Ectodermal cell (in vitro differentiated cells): Measurements from ENCODE around the gene ZNF12.
"Not testable (repeated sequence)": the region's sequence is repeated elsewhere in the genome, so short reads cannot be mapped to it uniquely, and the experiment has no call there.

Experiments used
- H3K27ac ChIP-seq: 2 replicates; pipeline ENCODE4 v1.7.0; 2013; ENCODE audit warnings: mild to moderate bottlenecking, low read depth, low read length; ENCODE audit not compliant: insufficient read depth, poor library complexity, severe bottlenecking
- H3K27me3 ChIP-seq: 2 replicates; pipeline ENCODE4 v1.7.0; 2013; ENCODE audit warnings: mild to moderate bottlenecking, low read length; ENCODE audit not compliant: insufficient read depth, control insufficient read depth, poor library complexity, severe bottlenecking
- H3K36me3 ChIP-seq: one replicate; pipeline ENCODE4 v1.7.0; 2013; ENCODE audit warnings: low read length; ENCODE audit not compliant: control insufficient read depth, insufficient read depth
- H3K4me1 ChIP-seq: one replicate; pipeline ENCODE4 v1.7.0; 2013; ENCODE audit warnings: low read length; ENCODE audit not compliant: control insufficient read depth, insufficient read depth
- H3K4me3 ChIP-seq: 2 replicates; pipeline ENCODE4 v1.7.0; 2013; ENCODE audit warnings: low read depth, low read length, control low read depth; ENCODE audit not compliant: insufficient read depth
- H3K9me3 ChIP-seq: 2 replicates; pipeline ENCODE4 v1.7.0; 2013; ENCODE audit warnings: mild to moderate bottlenecking, low read length, moderate library complexity; ENCODE audit not compliant: control insufficient read depth
- WGBS, 2 experiments: methylation state at CpG; one replicate each; pipeline ENCODE4 v1.1.7; 2013; ENCODE audit warnings: missing lambda C conversion rate in 2 of 2; 5-methylcytosine and 5-hydroxymethylcytosine counted together

The ZNF12 gene

DNA sequence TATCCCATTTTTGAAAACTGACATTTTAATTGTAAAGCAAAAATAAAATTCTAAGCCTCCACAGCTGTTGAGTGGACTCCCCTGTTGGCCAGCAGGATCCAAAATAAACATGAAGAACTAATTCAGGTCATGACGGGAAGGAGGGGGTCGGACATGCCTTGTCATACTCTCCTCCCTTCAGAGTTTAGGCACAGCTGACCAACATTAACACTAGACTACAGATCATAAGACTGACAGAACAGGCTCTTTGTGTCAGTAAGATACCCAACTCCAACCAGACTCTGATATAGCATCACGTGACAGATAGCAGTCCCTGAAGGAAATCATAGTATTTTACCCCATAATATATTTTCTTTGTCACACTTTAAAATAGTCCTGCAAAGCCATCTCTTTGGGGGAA is 20.9 kb upstream of the ZNF12 start:
- H3K27me3 ChIP-seq: no peaks in the 10 kb centered on the region
- 92 to 95% methylated on average over 3 of the region's 3 CpGs for WGBS, 2 experiments
- H3K4me1 ChIP-seq: no peaks in the 10 kb centered on the region
- no peaks in the 10 kb centered on the region for H3K36me3 ChIP-seq
- H3K4me3 ChIP-seq: no peak overlapping the region
- H3K27ac ChIP-seq: no peak overlapping the region
- H3K9me3 ChIP-seq: no peaks in the 10 kb centered on the region

DNA sequence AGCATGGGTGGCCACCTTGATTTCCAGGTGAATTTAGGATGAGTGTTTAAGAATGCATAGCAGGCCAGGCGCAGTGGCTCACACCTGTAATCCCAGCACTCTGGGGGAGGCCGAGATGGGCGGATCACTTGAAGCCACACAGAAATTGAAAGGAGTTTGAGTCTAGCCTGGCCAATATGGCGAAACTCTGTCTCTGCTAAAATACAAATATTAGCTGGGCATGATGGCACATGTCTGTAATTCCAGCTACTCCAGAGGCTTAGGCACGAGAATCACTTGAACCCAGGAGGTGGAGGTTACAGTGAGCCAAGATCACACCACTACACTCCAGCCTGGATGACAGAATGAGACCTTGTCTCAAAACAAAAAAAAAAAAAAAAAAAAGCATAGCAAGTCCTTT is 19.6 kb upstream of the ZNF12 start:
- H3K27ac ChIP-seq, H3K36me3 ChIP-seq, H3K4me1 ChIP-seq, H3K4me3 ChIP-seq, H3K9me3 ChIP-seq, H3K27me3 ChIP-seq: not testable (repeated sequence)
- 85 to 88% methylated on average over 5 of the region's 5 CpGs for WGBS, 2 experiments

DNA sequence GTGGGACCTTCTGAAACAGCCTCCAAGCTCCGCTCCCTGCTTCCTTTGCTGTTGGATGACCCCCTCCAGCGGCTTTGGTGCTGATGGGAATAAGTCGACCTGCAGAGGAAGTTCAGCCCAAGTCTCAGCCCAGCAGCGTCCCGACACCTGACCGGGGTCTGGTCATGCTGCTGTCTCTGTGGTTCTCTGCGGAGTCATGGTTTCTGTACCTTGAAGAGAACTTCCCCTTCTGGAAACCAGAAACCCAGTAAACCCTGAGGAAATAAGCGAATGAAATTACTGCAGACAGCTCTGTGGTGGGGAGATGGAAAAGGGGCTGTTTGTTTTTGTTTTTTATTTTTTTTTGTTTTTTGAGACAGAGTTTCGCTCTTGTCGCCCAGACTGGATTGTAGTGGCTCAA is 18.3 kb upstream of the ZNF12 start:
- H3K9me3 ChIP-seq: no peaks in the 10 kb centered on the region
- H3K4me3 ChIP-seq: no peak overlapping the region
- H3K27me3 ChIP-seq: no peaks in the 10 kb centered on the region
- H3K36me3 ChIP-seq: no peaks in the 10 kb centered on the region
- no peak overlapping the region for H3K27ac ChIP-seq
- WGBS, 2 experiments: 91 to 93% methylated on average over 10 of the region's 10 CpGs
- no peaks in the 10 kb centered on the region for H3K4me1 ChIP-seq

DNA sequence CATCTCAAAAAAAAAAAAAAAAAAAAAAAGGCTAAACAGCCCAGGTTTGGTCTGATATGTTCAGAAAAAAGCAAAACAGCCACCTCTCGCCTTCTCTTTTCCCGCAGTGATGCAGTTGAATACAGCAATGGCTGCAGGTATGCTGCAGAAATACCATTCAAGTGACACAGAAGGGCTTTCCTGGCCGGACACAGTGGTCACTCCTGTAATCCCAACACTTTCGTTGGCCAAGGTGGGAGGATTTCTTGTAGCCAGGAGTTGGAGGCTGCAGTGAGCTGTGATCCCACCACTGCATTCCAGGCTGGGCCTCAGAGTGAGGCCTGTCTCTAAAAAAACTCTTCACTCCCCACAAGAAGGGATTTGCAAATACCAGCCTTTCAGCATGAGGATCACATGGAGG is 17.6 kb upstream of the ZNF12 start:
- not testable (repeated sequence) for H3K27me3 ChIP-seq, H3K36me3 ChIP-seq, H3K4me3 ChIP-seq, H3K9me3 ChIP-seq, H3K27ac ChIP-seq, H3K4me1 ChIP-seq
- WGBS, 2 experiments: 87 to 98% methylated on average over 4 of the region's 4 CpGs

DNA sequence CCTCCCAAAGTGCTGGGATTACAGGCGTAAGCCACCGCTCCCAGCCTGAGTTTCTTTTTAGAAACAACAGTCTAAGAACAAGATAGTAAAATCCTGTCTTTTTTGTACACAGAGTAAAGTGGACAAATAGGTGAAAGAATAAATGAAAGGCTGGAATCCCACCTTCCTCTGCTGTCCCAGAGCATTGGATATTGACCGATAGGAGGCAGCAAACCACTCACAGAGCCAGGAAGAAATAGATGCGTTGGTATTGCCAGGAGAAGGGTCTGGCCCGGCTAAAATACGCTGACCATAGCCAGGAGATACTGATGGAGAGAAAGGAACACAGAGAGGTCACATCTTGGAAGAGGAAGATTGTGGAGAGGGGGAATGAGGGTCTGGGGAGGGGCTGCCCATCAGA is 11.4 kb upstream of the ZNF12 start:
- Histone ChIP-seq H3K9me3 (no peaks in the 10 kb centered on the region), H3K27me3 (no peaks in the 10 kb centered on the region), H3K4me3 (no peak overlapping the region), H3K36me3 (no peaks in the 10 kb centered on the region), H3K27ac (no peak overlapping the region), H3K4me1 (no peaks in the 10 kb centered on the region)
- WGBS, 2 experiments: 70 to 76% methylated on average over 6 of the region's 6 CpGs

DNA sequence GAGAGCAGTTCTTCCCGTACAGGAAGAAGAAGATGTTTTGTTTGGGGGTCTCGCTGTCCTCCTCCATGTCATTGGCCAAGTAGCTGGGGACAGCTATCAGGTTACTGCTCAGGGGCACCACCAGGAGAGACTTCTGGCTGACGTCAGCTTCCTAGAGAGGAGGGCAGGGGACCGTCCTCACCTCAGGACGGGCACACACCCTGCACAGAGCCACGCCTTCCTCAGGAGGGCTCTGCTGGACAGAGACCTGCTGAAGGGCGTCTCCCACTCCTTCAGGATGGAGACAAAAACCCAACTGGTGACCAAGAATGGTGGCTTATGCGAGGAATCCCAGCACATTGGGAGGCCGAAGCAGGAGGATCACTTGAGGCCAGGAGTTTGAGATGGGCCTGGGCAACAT is 9.2 kb upstream of the ZNF12 start:
- not testable (repeated sequence) for H3K36me3 ChIP-seq, H3K27ac ChIP-seq, H3K4me1 ChIP-seq, H3K9me3 ChIP-seq, H3K27me3 ChIP-seq, H3K4me3 ChIP-seq
- WGBS, 2 experiments: 85% methylated on average over 8 to 9 of the region's 9 CpGs

DNA sequence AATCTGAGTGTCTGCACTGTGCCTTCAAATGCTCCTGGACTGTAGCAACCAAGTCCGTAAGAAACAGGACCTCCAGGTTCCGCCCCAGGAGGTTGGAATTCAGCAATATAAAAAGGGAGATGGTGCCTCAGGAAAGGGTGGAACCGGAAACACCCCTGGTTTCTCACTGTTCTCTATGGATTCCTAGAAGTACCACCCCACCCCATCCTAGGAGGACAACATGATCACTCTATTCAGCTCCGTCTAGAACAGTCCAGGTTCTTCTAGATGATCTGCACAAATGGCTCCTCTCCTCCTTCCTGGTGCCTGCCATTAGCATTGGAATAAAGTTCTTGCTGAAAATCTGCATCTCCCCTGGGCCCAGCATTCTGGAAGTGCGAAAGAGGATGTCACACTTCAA is 7.6 kb upstream of the ZNF12 start:
- no peaks in the 10 kb centered on the region for H3K36me3 ChIP-seq
- WGBS, 2 experiments: 83 to 87% methylated on average over 5 of the region's 5 CpGs

DNA sequence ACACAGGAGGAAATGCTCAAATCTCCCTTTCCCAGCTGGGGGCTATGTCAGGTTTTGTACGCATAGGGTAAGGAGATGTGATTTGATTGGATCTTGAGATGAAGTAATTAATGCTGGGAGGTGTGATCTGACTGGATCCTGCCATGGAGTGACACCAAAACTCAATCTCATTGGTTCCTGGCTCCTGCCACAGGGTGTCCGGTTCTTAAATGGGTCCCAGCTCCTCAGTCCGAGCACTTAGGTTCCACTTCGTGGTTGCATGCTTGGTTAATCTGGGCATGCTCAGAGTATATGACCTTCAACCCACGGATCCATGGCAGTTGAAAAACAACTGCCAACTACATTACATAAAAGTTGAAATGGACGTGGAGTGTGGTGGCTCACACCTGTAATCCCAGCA is 3.1 kb upstream of the ZNF12 start:
- Histone ChIP-seq H3K27ac (no peak overlapping the region), H3K9me3 (no peaks in the 10 kb centered on the region), H3K4me1 (peaks cover 3% of the 10 kb centered on the region), H3K36me3 (peaks cover 4% of the 10 kb centered on the region), H3K4me3 (no peak overlapping the region), H3K27me3 (peaks cover 13% of the 10 kb centered on the region)
- 88 to 91% methylated on average over 6 of the region's 6 CpGs for WGBS, 2 experiments

More for the DNA sequence above, 7.6 kb upstream of the ZNF12 start:
- H3K9me3 ChIP-seq: no peaks in the 10 kb centered on the region
- no peak overlapping the region for H3K4me3 ChIP-seq
- H3K27me3 ChIP-seq: peaks cover 10% of the 10 kb centered on the region
- no peaks in the 10 kb centered on the region for H3K4me1 ChIP-seq
- no peak overlapping the region for H3K27ac ChIP-seq

DNA sequence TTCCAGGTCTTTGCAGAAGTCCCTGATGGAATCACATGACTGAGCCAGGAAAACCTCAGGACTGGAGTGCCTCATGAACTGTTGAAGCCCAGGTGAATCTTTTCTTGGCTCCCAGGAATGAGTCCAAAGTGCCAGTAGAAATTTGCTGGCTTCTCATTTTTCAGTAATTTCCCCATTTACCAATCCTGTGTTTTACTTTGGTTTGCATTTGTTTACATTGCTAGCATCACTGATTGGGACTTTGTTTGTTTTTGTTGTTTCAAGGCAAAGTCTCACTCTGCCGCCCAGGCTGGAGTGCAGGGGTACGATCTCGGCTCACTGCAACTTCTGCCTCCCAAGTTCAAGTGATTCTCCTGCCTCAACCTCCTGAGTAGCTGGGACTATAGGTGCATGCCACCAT is 1.6 kb upstream of the ZNF12 start:
- no peak overlapping the region for H3K4me3 ChIP-seq
- no peak overlapping the region for H3K27ac ChIP-seq
- H3K36me3 ChIP-seq: peaks cover 19% of the 10 kb centered on the region
- 91 to 92% methylated on average over 3 of the region's 3 CpGs for WGBS, 2 experiments
- H3K9me3 ChIP-seq: no peaks in the 10 kb centered on the region
- H3K4me1 ChIP-seq: peaks cover 3% of the 10 kb centered on the region
- peaks cover 13% of the 10 kb centered on the region for H3K27me3 ChIP-seq

DNA sequence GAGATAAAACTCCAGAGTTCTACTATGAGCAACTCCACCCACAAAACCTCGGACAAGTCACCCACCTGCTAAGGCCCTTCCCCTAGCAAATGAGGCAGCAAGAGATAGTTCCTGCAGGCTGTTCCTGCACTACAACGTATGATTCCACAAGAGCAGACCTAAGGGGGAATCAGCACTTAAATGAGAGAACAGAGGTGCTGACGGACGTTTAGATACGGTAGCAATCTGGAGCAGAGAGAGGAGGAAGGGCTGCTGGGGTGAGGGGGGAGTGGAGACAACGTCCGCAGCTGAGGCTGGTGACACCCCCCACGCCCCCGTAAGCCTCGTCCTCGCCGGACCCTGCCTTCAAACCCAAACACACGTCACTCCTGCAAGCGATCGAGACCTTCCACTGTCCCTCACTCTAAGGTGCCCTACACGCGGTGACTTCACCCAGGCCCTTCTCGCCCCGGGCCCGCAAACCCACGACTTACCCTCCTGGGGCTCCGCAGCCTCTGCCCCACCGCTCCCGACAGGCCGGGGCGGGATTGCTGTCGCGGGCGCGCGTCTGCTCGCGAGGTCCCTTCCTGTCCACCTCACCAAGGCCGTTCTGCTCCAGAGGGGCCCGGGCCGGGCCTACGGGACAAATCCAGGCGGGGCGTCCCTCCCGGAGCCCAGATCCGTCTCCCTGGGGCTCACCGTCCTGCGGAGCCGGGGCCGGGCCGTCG is 635 bp downstream of the ZNF12 start:
- Histone ChIP-seq H3K4me1 (peaks cover 3% of the 10 kb centered on the region), H3K9me3 (no peaks in the 10 kb centered on the region), H3K27me3 (peaks cover 11% of the 10 kb centered on the region), H3K36me3 (peaks cover 32% of the 10 kb centered on the region), H3K27ac (peak overlapping the region; percentile 45), H3K4me3 (peak overlapping the region; percentile 92)
- WGBS, 2 experiments: 1 to 2% methylated on average over 47 of the region's 47 CpGs

DNA sequence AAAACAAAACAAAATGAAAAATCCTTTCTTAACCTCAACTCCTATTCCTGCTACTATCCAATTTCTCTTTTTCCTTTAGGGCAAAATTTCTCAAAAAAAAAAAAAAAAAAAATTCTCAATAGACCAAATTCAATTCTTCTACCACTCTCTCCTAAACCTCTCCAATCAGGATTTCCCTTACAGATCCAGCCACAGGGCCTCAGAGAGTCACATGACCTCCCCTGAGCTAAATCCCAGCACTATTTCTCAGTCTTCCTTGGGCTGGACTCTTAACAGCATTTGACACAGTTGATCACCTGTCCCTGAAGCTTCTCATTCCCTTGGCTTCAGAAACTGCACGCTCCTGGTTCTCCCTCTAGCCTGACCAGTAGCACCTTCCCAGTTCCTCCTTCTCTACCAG is 4.9 kb downstream of the ZNF12 start:
- Histone ChIP-seq H3K4me1 (peaks cover 3% of the 10 kb centered on the region), H3K27me3 (no peaks in the 10 kb centered on the region), H3K9me3 (no peaks in the 10 kb centered on the region), H3K36me3 (peaks cover 67% of the 10 kb centered on the region), H3K27ac (no peak overlapping the region), H3K4me3 (no peak overlapping the region)
- WGBS, 2 experiments: 85 to 89% methylated on average over 1 of the region's 1 CpG
